OCI-LY7 (cell line): Measurements from ENCODE around the gene FLRT1. TPM values are rescaled to one million over a fixed set of nuclear protein-coding genes. Genes with fewer than 3 reads are reported as not detected.
A peak's percentile ranks its signal among the peaks of the same experiment; 100 is the strongest.

Experiments used
- BruUV-seq: library from RNA; stranded (reverse); fragments of 400-500 nt; replicated peaks from 2 replicates; lab custom pipeline; 2021; lab: Mats Ljungman, UMichigan
- CTCF ChIA-PET: fragments of 300-600 bp; sonication (Branson Sonifier 250); formaldehyde crosslinking; loops from one replicate; lab custom pipeline; 2022; ENCODE audit warnings: antibody characterized with exemption; ENCODE audit not compliant: unreplicated experiment; lab: Charles Lee
- POLR2A ChIA-PET: fragments of 300-600 bp; sonication (Branson Sonifier 250); formaldehyde crosslinking; loops from one replicate; lab custom pipeline; 2022; ENCODE audit warnings: antibody characterized with exemption; lab: Charles Lee
- DNase-seq: peaks from one replicate; pipeline ENCODE4 v3.0.0-alpha.2; 2015; ENCODE audit warnings: low spot score
- H2AFZ ChIP-seq: fragments of 200-600 bp; sonication (generic), shearing (Covaris generic); 2 replicates; pipeline ENCODE4 v1.6.1; 2014; ENCODE audit warnings: mild to moderate bottlenecking, antibody characterized with exemption, low read length, moderate library complexity
- H3K27ac ChIP-seq: fragments of 200-600 bp; sonication (generic); 2 replicates; pipeline ENCODE4 v1.5.1; 2014; ENCODE audit warnings: mixed run types, low read depth, mild to moderate bottlenecking, moderate library complexity, low read length, inconsistent platforms; ENCODE audit not compliant: poor library complexity, severe bottlenecking
- H3K36me3 ChIP-seq: fragments of 200-600 bp; sonication (generic); 2 replicates; pipeline ENCODE4 v1.6.1; 2014; ENCODE audit warnings: mild to moderate bottlenecking, antibody characterized with exemption, low read length, moderate library complexity, mixed read lengths; ENCODE audit not compliant: insufficient read depth
- H3K4me1 ChIP-seq: fragments of 200-600 bp; sonication (generic); 2 replicates; pipeline ENCODE4 v1.5.1; 2014; ENCODE audit warnings: mild to moderate bottlenecking, low read length; ENCODE audit not compliant: insufficient read depth, poor library complexity, severe bottlenecking
- H3K4me2 ChIP-seq: fragments of 200-600 bp; sonication (generic); 2 replicates; pipeline ENCODE4 v1.6.1; 2014; ENCODE audit warnings: mild to moderate bottlenecking, low read length
- H3K4me3 ChIP-seq: fragments of 200-600 bp; sonication (generic); 2 replicates; pipeline ENCODE4 v1.5.1; 2014; ENCODE audit warnings: mild to moderate bottlenecking, low read depth, low read length; ENCODE audit not compliant: poor library complexity, severe bottlenecking
- H3K79me2 ChIP-seq: fragments of 200-600 bp; sonication (generic); 2 replicates; pipeline ENCODE4 v1.6.1; 2016; ENCODE audit warnings: low read depth, mild to moderate bottlenecking, low read length, moderate library complexity, mixed read lengths; ENCODE audit not compliant: insufficient read depth
- H3K9me2 ChIP-seq: fragments of 200-600 bp; sonication (generic); 2 replicates; pipeline ENCODE4 v1.6.1; 2016; ENCODE audit warnings: mild to moderate bottlenecking, low read length, mixed read lengths; ENCODE audit not compliant: insufficient read depth
- H3K9me3 ChIP-seq: fragments of 200-600 bp; sonication (generic); 2 replicates; pipeline ENCODE4 v1.6.1; 2014; ENCODE audit warnings: mild to moderate bottlenecking, mixed run types, low read length, mixed read lengths
- H4K20me1 ChIP-seq: fragments of 200-600 bp; sonication (generic); 2 replicates; pipeline ENCODE4 v1.6.1; 2014; ENCODE audit warnings: mild to moderate bottlenecking, antibody characterized with exemption, low read length, moderate library complexity, mixed read lengths; ENCODE audit not compliant: insufficient read depth
- EZH2phosphoT487 ChIP-seq: fragments of 200-600 bp; sonication (generic); IDR thresholded peaks from 2 replicates; pipeline ENCODE4 v1.6.1; 2018; ENCODE audit warnings: low read depth, borderline replicate concordance, mild to moderate bottlenecking, mixed run types, antibody characterized with exemption, low read length, moderate library complexity, mixed read lengths
- intact Hi-C: fragments of 100-400 bp; cut with micrococcal nuclease; formaldehyde crosslinking; loops from one replicate; pipeline ENCODE4 v1.10.0; 2022; ENCODE audit not compliant: unreplicated experiment
- total RNA-seq, 2 experiments: library from RNA; depleted of rRNA in 1 of 2; stranded (reverse); fragments of >200 nt in 1 of 2; shearing (Covaris generic) in 1 of 2; gene quantifications; 2 replicates each; pipeline ENCODE4 v1.2.3, GENCODE V29; 2014 to 2022
- TF ChIP-seq, protein P1 (sequence below): fragments of 200-600 bp; sonication (generic); conservative IDR thresholded peaks from 2 replicates; pipeline ENCODE4 v1.5.1; 2014; ENCODE audit warnings: mild to moderate bottlenecking, antibody characterized with exemption, low read length, moderate library complexity, mixed read lengths

The FLRT1 gene
- total RNA-seq, 2 experiments from 2014 or later: not detected

GRCh38 chr11:64039012-64039665 is 3.4 kb downstream of the FLRT1 start:
- CTCF ChIA-PET: no interaction called here
- no peak overlapping the region for H3K4me3 ChIP-seq
- H2AFZ ChIP-seq: no peak overlapping the region
- no peaks in the 10 kb centered on the region for H3K9me3 ChIP-seq
- no TSS peak for BruUV-seq
- no peak overlapping the region for H3K4me2 ChIP-seq
- no peaks in the 10 kb centered on the region for H3K9me2 ChIP-seq
- no peak for TF ChIP-seq EZH2phosphoT487
- TF ChIP-seq, protein P1, sequence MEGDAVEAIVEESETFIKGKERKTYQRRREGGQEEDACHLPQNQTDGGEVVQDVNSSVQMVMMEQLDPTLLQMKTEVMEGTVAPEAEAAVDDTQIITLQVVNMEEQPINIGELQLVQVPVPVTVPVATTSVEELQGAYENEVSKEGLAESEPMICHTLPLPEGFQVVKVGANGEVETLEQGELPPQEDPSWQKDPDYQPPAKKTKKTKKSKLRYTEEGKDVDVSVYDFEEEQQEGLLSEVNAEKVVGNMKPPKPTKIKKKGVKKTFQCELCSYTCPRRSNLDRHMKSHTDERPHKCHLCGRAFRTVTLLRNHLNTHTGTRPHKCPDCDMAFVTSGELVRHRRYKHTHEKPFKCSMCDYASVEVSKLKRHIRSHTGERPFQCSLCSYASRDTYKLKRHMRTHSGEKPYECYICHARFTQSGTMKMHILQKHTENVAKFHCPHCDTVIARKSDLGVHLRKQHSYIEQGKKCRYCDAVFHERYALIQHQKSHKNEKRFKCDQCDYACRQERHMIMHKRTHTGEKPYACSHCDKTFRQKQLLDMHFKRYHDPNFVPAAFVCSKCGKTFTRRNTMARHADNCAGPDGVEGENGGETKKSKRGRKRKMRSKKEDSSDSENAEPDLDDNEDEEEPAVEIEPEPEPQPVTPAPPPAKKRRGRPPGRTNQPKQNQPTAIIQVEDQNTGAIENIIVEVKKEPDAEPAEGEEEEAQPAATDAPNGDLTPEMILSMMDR: no peak
- POLR2A ChIA-PET: no interaction called here
- intact Hi-C loops: no loop called here
- no peak for DNase-seq
- no peaks in the 10 kb centered on the region for H4K20me1 ChIP-seq
- no peaks in the 10 kb centered on the region for H3K4me1 ChIP-seq
- H3K36me3 ChIP-seq: no peaks in the 10 kb centered on the region
- no peaks in the 10 kb centered on the region for H3K79me2 ChIP-seq
- no peak overlapping the region for H3K27ac ChIP-seq

DNA sequence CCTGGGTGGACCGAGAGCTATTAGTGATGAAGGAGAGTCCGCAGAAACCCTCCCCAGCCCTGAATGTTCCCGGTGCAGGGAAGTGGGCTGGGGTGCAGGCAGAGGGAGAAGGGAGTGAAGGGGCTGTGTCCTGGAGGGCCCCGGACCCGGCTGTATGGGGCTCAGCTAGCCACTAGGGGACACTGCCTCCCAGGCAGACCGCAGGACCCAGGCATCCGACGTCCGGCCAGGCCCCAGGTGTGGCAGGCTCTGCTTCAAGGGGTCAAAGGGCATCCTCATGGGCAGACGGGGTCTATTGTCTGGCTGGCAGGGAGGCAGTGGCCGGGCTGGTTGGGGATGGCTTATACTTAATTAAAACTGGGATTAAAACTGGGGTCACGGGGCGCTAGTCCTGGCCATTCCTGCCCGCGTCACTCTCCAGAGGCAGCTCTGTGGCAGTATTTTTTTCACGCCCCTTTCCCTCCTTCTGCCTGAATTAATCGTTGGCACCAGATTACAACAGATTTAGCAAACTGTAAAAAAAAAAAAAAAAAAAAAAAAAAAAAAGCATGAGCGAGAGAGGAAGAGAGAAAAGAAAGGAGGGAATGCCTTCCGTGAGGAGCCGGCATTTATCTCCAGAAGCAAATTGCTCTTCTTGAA is 5.1 kb downstream of the FLRT1 start:
- intact Hi-C loops: no loop called here
- no peaks in the 10 kb centered on the region for H4K20me1 ChIP-seq
- no peak overlapping the region for H2AFZ ChIP-seq
- no peak overlapping the region for H3K4me2 ChIP-seq
- H3K4me1 ChIP-seq: no peaks in the 10 kb centered on the region
- H3K4me3 ChIP-seq: no peak overlapping the region
- H3K9me3 ChIP-seq: no peaks in the 10 kb centered on the region
- ChIA-PET POLR2A (no interaction called here), CTCF (interaction anchor here (0.6 kb wide), 2 partner anchors 80 to 109 kb away, joined by 3 read pairs; no protein-coding TSS in a partner anchor)
- no peaks in the 10 kb centered on the region for H3K9me2 ChIP-seq
- H3K36me3 ChIP-seq: no peaks in the 10 kb centered on the region
- no TSS peak for BruUV-seq
- H3K27ac ChIP-seq: no peak overlapping the region
- TF ChIP-seq, protein P1: peak; percentile 54
- no peak for TF ChIP-seq EZH2phosphoT487
- DNase-seq: peak; percentile 12
- no peaks in the 10 kb centered on the region for H3K79me2 ChIP-seq

GRCh38 chr11:64041846-64042245 is 6.1 kb downstream of the FLRT1 start:
- no peak for DNase-seq
- Histone ChIP-seq H3K79me2 (no peaks in the 10 kb centered on the region), H4K20me1 (no peaks in the 10 kb centered on the region), H3K27ac (no peak overlapping the region), H2AFZ (no peak overlapping the region), H3K4me3 (no peak overlapping the region), H3K9me3 (no peaks in the 10 kb centered on the region), H3K4me2 (no peak overlapping the region), H3K4me1 (no peaks in the 10 kb centered on the region), H3K36me3 (no peaks in the 10 kb centered on the region), H3K9me2 (no peaks in the 10 kb centered on the region)
- BruUV-seq: no TSS peak
- intact Hi-C loops: no loop called here
- TF ChIP-seq, protein P1: no peak
- no peak for TF ChIP-seq EZH2phosphoT487
- ChIA-PET CTCF (interaction anchor here (0.6 kb wide), 1 partner anchor 40 kb away, joined by 3 read pairs; no protein-coding TSS in a partner anchor), POLR2A (no interaction called here)
